ENCODE results near the gene ATP6V1D. TPM values are rescaled to one million over a fixed set of nuclear protein-coding genes. Genes with fewer than 3 reads are reported as not detected.

Gene ATP6V1D
- total RNA-seq, 1 experiment from 2014 or later = 38.5 TPM

GRCh38 chr14:67371247-67372148, 11.9 kb upstream of the ATP6V1D start:
- no peak overlapping the region for H3K9ac ChIP-seq (ENCODE audit: low read length)
- POLR2A ChIA-PET = no interaction called here
- H4K20me1 ChIP-seq (ENCODE audit: insufficient read depth) = peaks cover 17% of the 10 kb centered on the region; the same call in 1 of the 2 replicates
- ATAC-seq (no peak), DNase-seq (ENCODE audit: low read depth, low spot score) (no peak)
- no peaks in the 10 kb centered on the region for H3K27me3 ChIP-seq (ENCODE audit: insufficient read depth, low read length)
- RAD21 ChIA-PET (ENCODE audit: low non-redundant PET in 1 of 2, low total read pairs in 2 of 2, uncharacterized antibody in 2 of 2, unreplicated experiment in 2 of 2) = no interaction called here
- H3K4me3 ChIP-seq (replicated peaks in 1 of 2; ENCODE audit: low read depth in 1 of 2, low read length in 2 of 2) = no peak overlapping the region
- intact Hi-C loops (cut with micrococcal nuclease) = no loop called here
- CTCF ChIA-PET = interaction anchor here (1.3 kb wide), 1 partner anchor 12 kb away, joined by 3 read pairs; the partner anchor contains the start of gene ATP6V1D
- H3K36me3 ChIP-seq (ENCODE audit: control insufficient read depth in 1 of 2, insufficient read depth in 2 of 2, low read length in 2 of 2) = peaks cover 58 to 66% of the 10 kb centered on the region in 2 experiments
- peaks cover 97% of the 10 kb centered on the region for H3K79me2 ChIP-seq (ENCODE audit: insufficient read depth, low read length)
- H3K27ac ChIP-seq (ENCODE audit: low read depth, low read length) = no peak overlapping the region
- no peak for TF ChIP-seq CBX3 (IDR thresholded peaks at IDR 0.05; ENCODE audit: low read depth)
- TF ChIP-seq MAX (IDR thresholded peaks at IDR 0.05) = no peak
- TF ChIP-seq POLR2AphosphoS5 (IDR thresholded peaks at IDR 0.05; ENCODE audit: low read depth, low read length) = no peak
- no peak for TF ChIP-seq FOSL1 (IDR thresholded peaks at IDR 0.05; ENCODE audit: low read depth)
- no peak for TF ChIP-seq JUND (IDR thresholded peaks at IDR 0.05)
- no peak for TF ChIP-seq EZH2 (IDR thresholded peaks at IDR 0.05)
- no peak for TF ChIP-seq CEBPB (IDR thresholded peaks at IDR 0.05; ENCODE audit: low read depth)
- no peak for TF ChIP-seq ZFX (IDR thresholded peaks at IDR 0.05)
- H3K4me2 ChIP-seq (ENCODE audit: low read length) = no peak overlapping the region
- no peaks in the 10 kb centered on the region for H3K9me3 ChIP-seq (ENCODE audit: control insufficient read depth in 1 of 2, insufficient read depth in 1 of 2, low read depth in 1 of 2, low read length in 2 of 2)
- no peaks in the 10 kb centered on the region for H3K9me2 ChIP-seq (ENCODE audit: insufficient read depth)
- H2AFZ ChIP-seq (ENCODE audit: low read depth, low read length, poor library complexity, severe bottlenecking) = no peak overlapping the region
- BruUV-seq (replicated peaks) = no TSS peak
- no peaks in the 10 kb centered on the region for H3K4me1 ChIP-seq (ENCODE audit: control insufficient read depth in 1 of 2, insufficient read depth in 2 of 2, low read length in 2 of 2)

GRCh38 chr14:67370830-67371229, 11.2 kb upstream of the ATP6V1D start:
- POLR2A ChIA-PET = no interaction called here
- DNase-seq (ENCODE audit: low read depth, low spot score) = no peak
- no peak for ATAC-seq
- Histone ChIP-seq H3K27ac (ENCODE audit: low read depth, low read length) (no peak overlapping the region), H4K20me1 (ENCODE audit: insufficient read depth) (peaks cover 17% of the 10 kb centered on the region; the same call in 1 of the 2 replicates), H3K4me1 (ENCODE audit: control insufficient read depth in 1 of 2, insufficient read depth in 2 of 2, low read length in 2 of 2) (no peaks in the 10 kb centered on the region), H3K27me3 (ENCODE audit: insufficient read depth, low read length) (no peaks in the 10 kb centered on the region), H3K9me3 (ENCODE audit: control insufficient read depth in 1 of 2, insufficient read depth in 1 of 2, low read depth in 1 of 2, low read length in 2 of 2) (no peaks in the 10 kb centered on the region), H2AFZ (ENCODE audit: low read depth, low read length, poor library complexity, severe bottlenecking) (no peak overlapping the region), H3K9ac (ENCODE audit: low read length) (no peak overlapping the region), H3K4me2 (ENCODE audit: low read length) (no peak overlapping the region), H3K9me2 (ENCODE audit: insufficient read depth) (no peaks in the 10 kb centered on the region), H3K79me2 (ENCODE audit: insufficient read depth, low read length) (peaks cover 97% of the 10 kb centered on the region), H3K4me3 (replicated peaks in 1 of 2; ENCODE audit: low read depth in 1 of 2, low read length in 2 of 2) (no peak overlapping the region), H3K36me3 (ENCODE audit: control insufficient read depth in 1 of 2, insufficient read depth in 2 of 2, low read length in 2 of 2) (peaks cover 62 to 65% of the 10 kb centered on the region in 2 experiments)
- BruUV-seq (replicated peaks) = no TSS peak
- no peak for TF ChIP-seq CEBPB (IDR thresholded peaks at IDR 0.05; ENCODE audit: low read depth)
- TF ChIP-seq ZNF274 (IDR thresholded peaks at IDR 0.05; ENCODE audit: low read depth, low read length) = no peak
- RAD21 ChIA-PET (ENCODE audit: low non-redundant PET in 1 of 2, low total read pairs in 2 of 2, uncharacterized antibody in 2 of 2, unreplicated experiment in 2 of 2) = no interaction called here
- intact Hi-C loops (cut with micrococcal nuclease) = no loop called here
- CTCF ChIA-PET = interaction anchor here (1.3 kb wide), 1 partner anchor 11 kb away, joined by 3 read pairs; the partner anchor contains the start of gene ATP6V1D

Data from HCT116 (cell line).